Measurements from ENCODE around the gene RNF10.
"Not testable (repeated sequence)": the region's sequence is repeated elsewhere in the genome, so short reads cannot be mapped to it uniquely, and the experiment has no call there.

DNA sequence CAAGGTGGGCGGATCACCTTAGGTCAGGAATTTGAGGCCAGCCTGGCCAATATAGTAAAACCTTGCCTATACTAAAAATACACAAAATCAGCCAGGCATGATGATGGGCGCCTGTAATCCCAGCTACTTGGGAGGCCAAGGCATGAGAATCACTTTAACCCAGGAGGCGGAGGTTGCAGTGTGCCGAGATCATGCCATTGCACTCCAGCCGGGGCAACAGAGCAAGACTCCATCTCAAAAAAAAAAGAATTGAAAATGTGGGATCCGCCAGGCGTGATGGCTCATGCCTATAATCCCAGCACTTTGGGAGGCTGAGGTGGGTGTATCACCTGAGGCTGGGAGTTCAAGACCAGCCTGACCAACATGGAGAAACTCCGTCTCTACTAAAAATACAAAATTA, 14.8 kb upstream of the RNF10 start:
- TF ChIP-seq, protein P1, sequence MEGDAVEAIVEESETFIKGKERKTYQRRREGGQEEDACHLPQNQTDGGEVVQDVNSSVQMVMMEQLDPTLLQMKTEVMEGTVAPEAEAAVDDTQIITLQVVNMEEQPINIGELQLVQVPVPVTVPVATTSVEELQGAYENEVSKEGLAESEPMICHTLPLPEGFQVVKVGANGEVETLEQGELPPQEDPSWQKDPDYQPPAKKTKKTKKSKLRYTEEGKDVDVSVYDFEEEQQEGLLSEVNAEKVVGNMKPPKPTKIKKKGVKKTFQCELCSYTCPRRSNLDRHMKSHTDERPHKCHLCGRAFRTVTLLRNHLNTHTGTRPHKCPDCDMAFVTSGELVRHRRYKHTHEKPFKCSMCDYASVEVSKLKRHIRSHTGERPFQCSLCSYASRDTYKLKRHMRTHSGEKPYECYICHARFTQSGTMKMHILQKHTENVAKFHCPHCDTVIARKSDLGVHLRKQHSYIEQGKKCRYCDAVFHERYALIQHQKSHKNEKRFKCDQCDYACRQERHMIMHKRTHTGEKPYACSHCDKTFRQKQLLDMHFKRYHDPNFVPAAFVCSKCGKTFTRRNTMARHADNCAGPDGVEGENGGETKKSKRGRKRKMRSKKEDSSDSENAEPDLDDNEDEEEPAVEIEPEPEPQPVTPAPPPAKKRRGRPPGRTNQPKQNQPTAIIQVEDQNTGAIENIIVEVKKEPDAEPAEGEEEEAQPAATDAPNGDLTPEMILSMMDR (IDR thresholded peaks at IDR 0.05) = not testable (repeated sequence)
- TF ChIP-seq POLR2A (IDR thresholded peaks at IDR 0.05) = not testable (repeated sequence)
